B cell (primary cell): ENCODE results near the gene FASTK. TPM values are rescaled to one million over a fixed set of nuclear protein-coding genes. Genes with fewer than 3 reads are reported as not detected.

Source experiments
- ATAC-seq: fragments of 200-7000 bp; cut with Tn5 transposase; one replicate; pipeline ENCODE4 v1.10.0; 2021; ENCODE audit warnings: low read depth, mild to moderate bottlenecking, moderate number of reproducible peaks, moderate library complexity
- CTCF ChIA-PET: fragments of 350-600 bp; sonication (Branson Sonifier 250); formaldehyde crosslinking; loops from one replicate; lab custom pipeline; 2021; ENCODE audit warnings: antibody characterized with exemption, inconsistent platforms; lab: Charles Lee
- POLR2A ChIA-PET: fragments of 350-600 bp; sonication (Branson Sonifier 250); formaldehyde crosslinking; loops from one replicate; lab custom pipeline; 2021; ENCODE audit warnings: antibody characterized with exemption; lab: Charles Lee
- DNase-seq: peaks from one replicate; pipeline ENCODE4 v3.0.0; 2013
- H2AFZ ChIP-seq: 2 replicates; pipeline ENCODE4 v1.6.1; 2012; ENCODE audit warnings: mild to moderate bottlenecking, low read depth, low read length; ENCODE audit not compliant: insufficient read depth, poor library complexity, severe bottlenecking
- H3K27ac ChIP-seq, 2 donors: 1 replicate in 1 of 2; 2 replicates in 1 of 2; pipeline ENCODE4 v1.5.1; 2012 to 2013; ENCODE audit warnings: low read length in 2 of 2, mild to moderate bottlenecking in 2 of 2, moderate library complexity in 1 of 2
- H3K27me3 ChIP-seq, 4 experiments: fragments of 200-600 bp in 1 of 4; sonication (generic) in 1 of 4; replicated peaks in 1 of 4; 1 replicate in 2 of 4; 2 replicates in 2 of 4; pipeline versions ENCODE4 v1.6.1 to v1.7.0; 2013 to 2016; ENCODE audit warnings: low read length in 3 of 4, mild to moderate bottlenecking in 2 of 4, mixed read lengths in 1 of 4, moderate library complexity in 1 of 4; ENCODE audit not compliant: insufficient read depth in 4 of 4, control insufficient read depth in 3 of 4; ENCODE audit errors: control extremely low read depth in 1 of 4
- H3K36me3 ChIP-seq, 2 experiments: replicated peaks in 1 of 2; 1 replicate in 1 of 2; 2 replicates in 1 of 2; pipeline versions ENCODE4 v1.6.1 to v1.7.1; 2013; ENCODE audit warnings: low read length in 1 of 2; ENCODE audit not compliant: insufficient read depth in 2 of 2, control insufficient read depth in 1 of 2; ENCODE audit errors: control extremely low read depth in 1 of 2, extremely low read depth in 1 of 2
- H3K4me1 ChIP-seq, 2 donors: fragments of 200-600 bp in 1 of 2; sonication (generic) in 1 of 2; 1 replicate in 1 of 2; 2 replicates in 1 of 2; pipeline versions ENCODE4 v1.5.1 to v1.6.1; 2013 to 2017; ENCODE audit warnings: low read length in 2 of 2; ENCODE audit not compliant: control insufficient read depth in 2 of 2, insufficient read depth in 2 of 2
- H3K4me2 ChIP-seq: replicated peaks from 2 replicates; pipeline ENCODE3; 2012; ENCODE audit warnings: mild to moderate bottlenecking, low read depth, low read length; ENCODE audit not compliant: poor library complexity, severe bottlenecking
- H3K4me3 ChIP-seq, 5 experiments: fragments of 200-600 bp in 1 of 5; sonication (generic) in 1 of 5; 1 replicate in 3 of 5; 2 replicates in 2 of 5; pipeline versions ENCODE4 v1.5.1 to v1.7.0; 2011 to 2016; ENCODE audit warnings: low read length in 4 of 5, mild to moderate bottlenecking in 4 of 5, low read depth in 2 of 5, control low read depth in 1 of 5, moderate library complexity in 1 of 5; ENCODE audit not compliant: insufficient read depth in 1 of 5; ENCODE audit errors: control extremely low read depth in 1 of 5, extremely low read depth in 1 of 5
- H3K79me2 ChIP-seq: fragments of 200-600 bp; sonication (generic); one replicate; pipeline ENCODE4 v1.6.0; 2016; ENCODE audit warnings: low read length; ENCODE audit not compliant: control insufficient read depth, insufficient read depth
- H3K9ac ChIP-seq: fragments of 200-600 bp; sonication (generic); 2 replicates; pipeline ENCODE4 v1.6.1; 2017; ENCODE audit warnings: mild to moderate bottlenecking, low read length, moderate library complexity
- H3K9me3 ChIP-seq, 3 donors: one replicate each; pipeline versions ENCODE4 v1.6.1 to v1.7.1; 2013; ENCODE audit warnings: low read length in 2 of 3; ENCODE audit not compliant: control insufficient read depth in 2 of 3, insufficient read depth in 1 of 3; ENCODE audit errors: control extremely low read depth in 1 of 3
- H4K20me1 ChIP-seq: 2 replicates; pipeline ENCODE4 v1.6.0; 2012; ENCODE audit warnings: mild to moderate bottlenecking, low read length; ENCODE audit not compliant: insufficient read depth, control insufficient read depth, poor library complexity, severe bottlenecking
- H3K27ac Mint-ChIP-seq: one replicate; pipeline ENCODE4 v1.8.0; 2021; ENCODE audit warnings: mixed read lengths
- H3K27me3 Mint-ChIP-seq: one replicate; pipeline ENCODE4 v1.8.0; 2021; ENCODE audit warnings: mixed read lengths
- H3K4me1 Mint-ChIP-seq: one replicate; pipeline ENCODE4 v1.8.0; 2021; ENCODE audit warnings: mixed read lengths
- H3K4me3 Mint-ChIP-seq: one replicate; pipeline ENCODE4 v1.8.0; 2021; ENCODE audit warnings: mixed read lengths
- H3K9me3 Mint-ChIP-seq: one replicate; pipeline ENCODE4 v1.8.0; 2022; ENCODE audit warnings: mixed read lengths; ENCODE audit not compliant: insufficient read depth
- CTCF ChIP-seq: fragments of 200-600 bp; IDR thresholded peaks from one replicate; pipeline ENCODE4 v1.8.0; 2022; ENCODE audit warnings: antibody characterized with exemption, mild to moderate bottlenecking
- EZH2 ChIP-seq: IDR thresholded peaks from 2 replicates; pipeline ENCODE4 v1.6.1; 2012; ENCODE audit warnings: borderline replicate concordance, low read depth, mild to moderate bottlenecking, moderate library complexity, low read length; ENCODE audit not compliant: insufficient read depth, poor library complexity, severe bottlenecking
- whole genome bisulfite sequencing: methylation state at CpG from one replicate; pipeline ENCODE4 v1.1.5; 2013; ENCODE audit warnings: missing lambda C conversion rate; ENCODE audit not compliant: insufficient coverage; 5-methylcytosine and 5-hydroxymethylcytosine counted together
- intact Hi-C: fragments of 100-400 bp; cut with micrococcal nuclease; formaldehyde crosslinking; loops from one replicate; pipeline ENCODE4 v1.10.0; 2022
- polyA plus RNA-seq: library from polyadenylated mRNA; depleted of rRNA; stranded (reverse); fragments of >200 nt; gene quantifications from 2 replicates; pipeline ENCODE4 v1.2.3, GENCODE V29; 2012
- total RNA-seq, 2 donors: library from RNA; stranded (reverse); fragments of 120-200 nt in 1 of 2; gene quantifications; 1 replicate in 1 of 2; 2 replicates in 1 of 2; pipeline versions ENCODE4 v1.2.3 to v1.2.4, GENCODE V29; 2013 to 2022

The FASTK gene
- total and polyA plus RNA-seq, 2 donors (not counting 1 experiment from before 2014, with no cell fraction given): 120 to 258 TPM

GRCh38 chr7:151095828-151096475 lies 15.3 kb upstream of the FASTK start:
- H2AFZ ChIP-seq: no peak overlapping the region
- 93% methylated on average over 17 of the region's 17 CpGs for WGBS
- CTCF ChIA-PET: interaction anchor here (1.1 kb wide), 1 partner anchor 14 kb away, joined by 3 read pairs; no protein-coding TSS in a partner anchor
- H3K4me3 Mint-ChIP-seq: no peak overlapping the region
- no peaks in the 10 kb centered on the region for H3K4me1 Mint-ChIP-seq
- no peak overlapping the region for H3K4me2 ChIP-seq
- no peaks in the 10 kb centered on the region for H3K4me1 ChIP-seq
- no peaks in the 10 kb centered on the region for H3K9me3 Mint-ChIP-seq
- no peaks in the 10 kb centered on the region for H3K36me3 ChIP-seq
- H3K27me3 Mint-ChIP-seq: peaks cover 7% of the 10 kb centered on the region
- no peaks in the 10 kb centered on the region for H3K9me3 ChIP-seq
- TF ChIP-seq EZH2 (no peak), CTCF (no peak)
- intact Hi-C loops: no loop called here
- ATAC-seq (no peak), DNase-seq (no peak)
- no peaks in the 10 kb centered on the region for H4K20me1 ChIP-seq
- no peak overlapping the region for H3K27ac ChIP-seq
- H3K27me3 ChIP-seq: peaks cover 0 to 3% (median 0%) of the 10 kb centered on the region in 4 experiments
- H3K4me3 ChIP-seq: no peak overlapping the region
- no peak overlapping the region for H3K27ac Mint-ChIP-seq
- H3K9ac ChIP-seq: no peak overlapping the region
- POLR2A ChIA-PET: no interaction called here
- no peaks in the 10 kb centered on the region for H3K79me2 ChIP-seq

- no peak overlapping the region for H3K27ac Mint-ChIP-seq
- Histone ChIP-seq H2AFZ (no peak overlapping the region), H3K27me3 (peaks cover 0 to 3% (median 0%) of the 10 kb centered on the region in 4 experiments), H3K4me2 (no peak overlapping the region), H3K9ac (no peak overlapping the region), H3K79me2 (no peaks in the 10 kb centered on the region), H3K4me3 (no peak overlapping the region), H3K27ac (no peak overlapping the region), H3K36me3 (no peaks in the 10 kb centered on the region), H4K20me1 (no peaks in the 10 kb centered on the region), H3K9me3 (no peaks in the 10 kb centered on the region), H3K4me1 (no peaks in the 10 kb centered on the region)
- H3K27me3 Mint-ChIP-seq: peaks cover 7% of the 10 kb centered on the region
- POLR2A ChIA-PET: no interaction called here
- no peak for DNase-seq
- TF ChIP-seq EZH2: no peak
- TF ChIP-seq CTCF: no peak
- no peak overlapping the region for H3K4me3 Mint-ChIP-seq
- H3K9me3 Mint-ChIP-seq: no peaks in the 10 kb centered on the region
- intact Hi-C loops: no loop called here
- no peak for ATAC-seq
- H3K4me1 Mint-ChIP-seq: no peaks in the 10 kb centered on the region
- CTCF ChIA-PET: interaction anchor here (1.1 kb wide), 1 partner anchor 15 kb away, joined by 3 read pairs; no protein-coding TSS in a partner anchor
- WGBS: 92% methylated on average over 8 of the region's 10 CpGs
Observed at GRCh38 chr7:151095123-151095797, 14.7 kb upstream of the FASTK start.
